Astrocyte (in vitro differentiated cells and primary cell): Measurements from ENCODE around the gene KIRREL3. TPM values are rescaled to one million over a fixed set of nuclear protein-coding genes. Genes with fewer than 3 reads are reported as not detected.

Experiments
- DNase-seq: peaks from one replicate; pipeline ENCODE4 v3.0.0-alpha.2; 2010; ENCODE audit warnings: low read depth
- FAIRE-seq: peaks from 2 replicates; lab custom pipeline; 2011; peaks lifted over from hg19 to GRCh38; lab: Jason Lieb, UNC
- H2AFZ ChIP-seq: 2 replicates; pipeline ENCODE4 v1.6.0; 2012; ENCODE audit warnings: low read depth, low read length, inconsistent platforms
- H3K27ac ChIP-seq: 2 replicates; pipeline ENCODE4 v1.5.1; 2011; ENCODE audit warnings: low read depth, low read length, inconsistent platforms
- H3K27me3 ChIP-seq: 2 replicates; pipeline ENCODE4 v1.6.0; 2011; ENCODE audit warnings: low read length, inconsistent platforms; ENCODE audit not compliant: insufficient read depth
- H3K36me3 ChIP-seq: 2 replicates; pipeline ENCODE4 v1.5.1; 2011; ENCODE audit warnings: low read length, inconsistent platforms; ENCODE audit not compliant: insufficient read depth
- H3K4me1 ChIP-seq: 2 replicates; pipeline ENCODE4 v1.5.1; 2011; ENCODE audit warnings: low read length, inconsistent platforms; ENCODE audit not compliant: insufficient read depth
- H3K4me2 ChIP-seq: 2 replicates; pipeline ENCODE4 v1.6.0; 2012; ENCODE audit warnings: low read length, inconsistent platforms
- H3K4me3 ChIP-seq: 2 replicates; pipeline ENCODE4 v1.5.1; 2011; ENCODE audit warnings: low read depth, mild to moderate bottlenecking, low read length, inconsistent platforms; ENCODE audit not compliant: insufficient read depth
- H3K79me2 ChIP-seq: 2 replicates; pipeline ENCODE4 v1.6.0; 2012; ENCODE audit warnings: mild to moderate bottlenecking, low read length, inconsistent platforms; ENCODE audit not compliant: insufficient read depth
- H3K9ac ChIP-seq: 2 replicates; pipeline ENCODE4 v1.6.0; 2012; ENCODE audit warnings: mild to moderate bottlenecking, low read length, inconsistent platforms
- H3K9me3 ChIP-seq: 2 replicates; pipeline ENCODE4 v1.5.1; 2012; ENCODE audit warnings: low read depth, mild to moderate bottlenecking, low read length, inconsistent platforms; ENCODE audit not compliant: insufficient read depth
- H4K20me1 ChIP-seq: 2 replicates; pipeline ENCODE4 v1.6.0; 2012; ENCODE audit warnings: low read length, inconsistent platforms; ENCODE audit not compliant: insufficient read depth
- H3K27ac Mint-ChIP-seq: one replicate; pipeline ENCODE4 v1.8.0; 2021; ENCODE audit warnings: mild to moderate bottlenecking, mixed read lengths; ENCODE audit not compliant: unreplicated experiment
- H3K27me3 Mint-ChIP-seq: one replicate; pipeline ENCODE4 v1.8.0; 2021; ENCODE audit warnings: low read depth, mixed read lengths; ENCODE audit not compliant: unreplicated experiment
- H3K36me3 Mint-ChIP-seq: one replicate; pipeline ENCODE4 v1.8.0; 2021; ENCODE audit warnings: low read depth, mixed read lengths; ENCODE audit not compliant: unreplicated experiment
- H3K4me1 Mint-ChIP-seq: one replicate; pipeline ENCODE4 v1.8.0; 2021; ENCODE audit warnings: low read depth, mixed read lengths; ENCODE audit not compliant: unreplicated experiment
- H3K4me3 Mint-ChIP-seq: one replicate; pipeline ENCODE4 v1.8.0; 2021; ENCODE audit warnings: mild to moderate bottlenecking, moderate library complexity, mixed read lengths; ENCODE audit not compliant: unreplicated experiment
- H3K9me3 Mint-ChIP-seq: one replicate; pipeline ENCODE4 v1.8.0; 2021; ENCODE audit warnings: mild to moderate bottlenecking, mixed read lengths; ENCODE audit not compliant: unreplicated experiment
- CTCF ChIP-seq: IDR thresholded peaks from 2 replicates; pipeline ENCODE4 v1.5.1; 2011; ENCODE audit warnings: low read depth, mild to moderate bottlenecking, inconsistent platforms, low read length, moderate library complexity; ENCODE audit not compliant: insufficient read depth
- EZH2 ChIP-seq: IDR thresholded peaks from 2 replicates; pipeline ENCODE4 v1.6.1; 2012; ENCODE audit warnings: mild to moderate bottlenecking, low read length, inconsistent platforms; ENCODE audit not compliant: insufficient read depth
- total RNA-seq: library from RNA; stranded (reverse); gene quantifications from 2 replicates; pipeline ENCODE4 v1.2.1, GENCODE V29; 2021

The KIRREL3 gene
- total RNA-seq, 1 donor from 2014 or later: 0.91 TPM

DNA sequence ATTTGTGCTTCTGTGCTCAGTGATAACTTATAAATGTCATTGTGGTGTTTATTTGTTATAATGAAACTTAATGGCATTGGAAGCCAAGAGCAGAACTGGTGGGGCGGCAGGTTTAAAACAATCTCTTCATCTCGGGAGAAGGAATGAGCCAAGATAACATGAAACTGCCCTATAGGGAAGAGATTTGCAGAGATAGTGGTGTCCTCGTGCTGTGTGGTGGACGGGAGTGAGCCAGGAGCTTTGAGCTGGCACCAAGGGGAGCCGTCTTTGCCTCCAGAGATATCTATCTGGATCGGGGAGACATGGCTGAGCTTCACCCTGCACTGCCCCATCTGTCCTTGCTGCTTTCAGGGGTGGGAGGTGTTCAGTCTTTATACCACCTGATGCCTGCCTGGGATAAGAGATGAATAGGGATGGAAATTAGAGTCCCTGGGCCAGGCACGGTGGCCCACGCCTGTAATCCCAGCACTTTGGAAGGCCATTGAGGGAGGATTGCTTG lies 455.5 kb downstream of the KIRREL3 start:
- Histone ChIP-seq H3K27ac (no peak overlapping the region), H3K9ac (no peak overlapping the region), H2AFZ (no peak overlapping the region), H3K4me1 (peaks cover 14% of the 10 kb centered on the region), H3K79me2 (no peaks in the 10 kb centered on the region), H3K36me3 (no peaks in the 10 kb centered on the region), H4K20me1 (no peaks in the 10 kb centered on the region), H3K27me3 (no peaks in the 10 kb centered on the region), H3K9me3 (no peaks in the 10 kb centered on the region), H3K4me3 (no peak overlapping the region), H3K4me2 (no peak overlapping the region)
- DNase-seq (no peak), FAIRE-seq (no peak)
- no peaks in the 10 kb centered on the region for H3K36me3 Mint-ChIP-seq
- H3K27ac Mint-ChIP-seq: no peak overlapping the region
- peaks cover 12% of the 10 kb centered on the region for H3K4me1 Mint-ChIP-seq
- TF ChIP-seq EZH2: no peak
- no peak for TF ChIP-seq CTCF
- H3K4me3 Mint-ChIP-seq: no peak overlapping the region
- no peaks in the 10 kb centered on the region for H3K9me3 Mint-ChIP-seq
- peaks cover 34% of the 10 kb centered on the region for H3K27me3 Mint-ChIP-seq

DNA sequence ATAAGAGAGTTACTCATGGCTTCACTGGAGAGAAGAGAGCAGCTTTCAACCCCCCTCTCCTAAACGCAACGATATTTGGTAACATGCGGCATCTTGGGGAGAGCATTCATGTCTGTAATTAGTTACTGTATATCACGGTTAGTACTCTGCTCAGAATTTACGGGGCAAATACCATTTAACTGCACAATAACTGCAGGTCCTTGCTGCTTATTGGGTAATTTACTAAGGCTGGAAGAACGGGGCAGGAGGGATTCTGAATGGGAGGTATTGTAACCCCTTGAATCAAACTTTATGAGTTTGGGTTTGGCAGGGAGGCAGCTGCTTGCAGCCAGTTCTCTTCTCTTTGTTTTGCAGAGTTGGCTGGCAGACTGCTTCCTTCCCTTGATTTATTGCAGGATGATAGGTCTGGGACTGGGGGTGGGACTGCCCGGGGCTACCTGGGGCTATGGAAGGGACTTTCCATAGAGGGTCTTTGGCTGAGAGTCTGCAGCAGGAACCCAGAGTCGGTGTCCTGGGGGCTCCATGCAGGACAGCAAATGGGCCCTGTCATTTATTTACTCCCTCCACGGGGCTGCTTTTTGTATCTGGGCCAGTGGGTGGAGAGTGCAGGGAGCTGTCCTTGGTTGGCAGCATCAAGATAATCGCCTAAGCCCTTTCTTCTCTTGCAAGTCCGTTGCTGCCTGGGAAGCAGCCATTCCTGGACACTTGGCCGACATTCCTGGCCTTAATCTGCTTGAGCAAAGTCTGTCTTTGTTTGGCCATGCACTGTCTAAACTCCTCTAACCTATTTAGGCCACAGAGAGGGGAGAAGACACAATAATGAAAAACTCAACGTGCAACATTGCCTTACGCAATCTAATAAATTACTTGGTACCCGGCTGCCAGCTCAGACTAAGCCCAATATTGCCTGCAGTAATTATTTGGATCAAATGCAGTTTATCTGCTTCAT lies 456.2 kb downstream of the KIRREL3 start:
- H3K27ac ChIP-seq: no peak overlapping the region
- DNase-seq: peak; percentile 60

More for the DNA sequence above, 456.2 kb downstream of the KIRREL3 start:
- no peaks in the 10 kb centered on the region for H3K9me3 Mint-ChIP-seq
- H3K4me3 ChIP-seq: no peak overlapping the region
- H3K27ac Mint-ChIP-seq: no peak overlapping the region
- H4K20me1 ChIP-seq: no peaks in the 10 kb centered on the region
- H3K27me3 ChIP-seq: no peaks in the 10 kb centered on the region
- H3K4me2 ChIP-seq: no peak overlapping the region
- H3K36me3 ChIP-seq: no peaks in the 10 kb centered on the region
- H2AFZ ChIP-seq: no peak overlapping the region
- no peak overlapping the region for H3K4me3 Mint-ChIP-seq
- H3K4me1 Mint-ChIP-seq: peaks cover 12% of the 10 kb centered on the region
- no peak for TF ChIP-seq CTCF
- TF ChIP-seq EZH2: no peak
- peaks cover 14% of the 10 kb centered on the region for H3K4me1 ChIP-seq
- H3K79me2 ChIP-seq: no peaks in the 10 kb centered on the region
- FAIRE-seq: no peak
- H3K9me3 ChIP-seq: no peaks in the 10 kb centered on the region
- H3K27me3 Mint-ChIP-seq: peaks cover 34% of the 10 kb centered on the region
- no peaks in the 10 kb centered on the region for H3K36me3 Mint-ChIP-seq
- H3K9ac ChIP-seq: no peak overlapping the region
